H1 (cell line): Measurements from ENCODE around the gene KLF12. TPM values are rescaled to one million over a fixed set of nuclear protein-coding genes. Genes with fewer than 3 reads are reported as not detected.

Experiments used
- CTCF ChIA-PET: fragments of 300-600 bp; sonication (Branson Sonifier 250); formaldehyde crosslinking; loops from one replicate; lab custom pipeline; 2021; ENCODE audit not compliant: partially characterized antibody; lab: Charles Lee
- POLR2A ChIA-PET: fragments of 300-600 bp; sonication (Branson Sonifier 250); formaldehyde crosslinking; loops from one replicate; lab custom pipeline; 2021; ENCODE audit warnings: inconsistent platforms; ENCODE audit not compliant: partially characterized antibody; lab: Charles Lee
- DNase-seq, 2 experiments: peaks; one replicate each; pipeline versions ENCODE4 v3.0.0 to v3.0.0-alpha.2; 2010 to 2022; ENCODE audit warnings: low spot score in 2 of 2, low read depth in 1 of 2, mixed read lengths in 1 of 2
- FAIRE-seq: peaks from 2 replicates; lab custom pipeline; 2011; peaks lifted over from hg19 to GRCh38; lab: Jason Lieb, UNC
- H2AFZ ChIP-seq: 2 replicates; pipeline ENCODE4 v1.8.1; 2012; ENCODE audit warnings: low read length, inconsistent platforms
- H2AK5ac ChIP-seq: 2 replicates; pipeline ENCODE4 v1.6.1; 2013; ENCODE audit warnings: low read depth, low read length
- H2BK120ac ChIP-seq: replicated peaks from 2 replicates; pipeline ENCODE3; 2013; ENCODE audit warnings: low read depth, low read length, inconsistent platforms
- H2BK12ac ChIP-seq: 2 replicates; pipeline ENCODE4 v1.6.1; 2013; ENCODE audit warnings: low read depth, low read length
- H2BK15ac ChIP-seq: 2 replicates; pipeline ENCODE4 v1.6.1; 2013; ENCODE audit warnings: low read length
- H2BK20ac ChIP-seq: 2 replicates; pipeline ENCODE4 v1.6.1; 2013; ENCODE audit warnings: low read length
- H2BK5ac ChIP-seq: 2 replicates; pipeline ENCODE4 v1.6.1; 2013; ENCODE audit warnings: low read depth, low read length
- H3K14ac ChIP-seq: 2 replicates; pipeline ENCODE4 v1.6.1; 2013; ENCODE audit warnings: inconsistent platforms; ENCODE audit not compliant: insufficient read length
- H3K18ac ChIP-seq: 2 replicates; pipeline ENCODE4 v1.6.1; 2013; ENCODE audit warnings: low read length; ENCODE audit errors: extremely low read depth
- H3K23ac ChIP-seq: 2 replicates; pipeline ENCODE4 v1.6.1; 2013; ENCODE audit warnings: inconsistent platforms; ENCODE audit not compliant: insufficient read length
- H3K23me2 ChIP-seq: 2 replicates; pipeline ENCODE4 v1.6.1; 2013; ENCODE audit warnings: low read depth, low read length
- H3K27ac ChIP-seq: 2 replicates; pipeline ENCODE4 v1.6.1; 2011; ENCODE audit warnings: low read depth, low read length, inconsistent platforms
- H3K27me3 ChIP-seq, 4 experiments: replicated peaks in 1 of 4; 1 replicate in 1 of 4; 2 replicates in 3 of 4; pipeline versions ENCODE4 v1.6.1 to v1.8.1; 2011 to 2013; ENCODE audit warnings: low read length in 3 of 4, mild to moderate bottlenecking in 3 of 4, inconsistent platforms in 2 of 4, mixed read lengths in 2 of 4, moderate library complexity in 1 of 4; ENCODE audit not compliant: control insufficient read depth in 3 of 4, insufficient read depth in 3 of 4; ENCODE audit errors: extremely low read depth in 1 of 4
- H3K36me3 ChIP-seq, 4 experiments: 2 replicates each; pipeline versions ENCODE4 v1.6.1 to v1.8.1; 2011 to 2013; ENCODE audit warnings: mild to moderate bottlenecking in 4 of 4, low read length in 3 of 4, moderate library complexity in 2 of 4, control low read depth in 1 of 4, inconsistent platforms in 1 of 4; ENCODE audit not compliant: insufficient read depth in 4 of 4, control insufficient read depth in 2 of 4
- H3K4ac ChIP-seq: replicated peaks from 2 replicates; pipeline ENCODE3; 2013; ENCODE audit warnings: low read length, low read depth, mixed read lengths, inconsistent platforms; ENCODE audit not compliant: insufficient read length
- H3K4me1 ChIP-seq, 4 experiments: replicated peaks in 1 of 4; 1 replicate in 1 of 4; 2 replicates in 3 of 4; pipeline versions ENCODE4 v1.6.1 to v1.8.1; 2011 to 2013; ENCODE audit warnings: low read length in 3 of 4, inconsistent platforms in 2 of 4, mixed read lengths in 1 of 4; ENCODE audit not compliant: insufficient read depth in 4 of 4, control insufficient read depth in 3 of 4
- H3K4me2 ChIP-seq, 2 experiments: 2 replicates each; pipeline versions ENCODE4 v1.6.1 to v1.8.1; 2011 to 2013; ENCODE audit warnings: low read depth in 2 of 2, low read length in 2 of 2, control low read depth in 1 of 2, inconsistent platforms in 1 of 2, mild to moderate bottlenecking in 1 of 2; ENCODE audit not compliant: insufficient read depth in 1 of 2
- H3K4me3 ChIP-seq, 4 experiments: fragments of 200-600, 300-600 bp in 1 of 4; sonication (generic), shearing (Covaris generic), sonication (Bioruptor Twin) in 1 of 4; 2 replicates each; pipeline versions ENCODE4 v1.5.1 to v1.8.1; 2011 to 2016; ENCODE audit warnings: low read length in 4 of 4, low read depth in 3 of 4, control low read depth in 2 of 4, inconsistent platforms in 2 of 4, mild to moderate bottlenecking in 2 of 4, mixed read lengths in 1 of 4, moderate library complexity in 1 of 4; ENCODE audit not compliant: insufficient read depth in 2 of 4; ENCODE audit errors: extremely low read depth in 1 of 4
- H3K56ac ChIP-seq: replicated peaks from 2 replicates; pipeline ENCODE3; 2013; ENCODE audit warnings: low read depth, mild to moderate bottlenecking, mixed read lengths, low read length, inconsistent platforms; ENCODE audit not compliant: insufficient read length
- H3K79me1 ChIP-seq: 2 replicates; pipeline ENCODE4 v1.6.1; 2013; ENCODE audit warnings: low read depth, low read length, control low read depth
- H3K79me2 ChIP-seq, 2 experiments: 2 replicates each; pipeline versions ENCODE4 v1.6.1 to v1.8.1; 2012 to 2013; ENCODE audit warnings: low read length in 2 of 2, mild to moderate bottlenecking in 2 of 2, inconsistent platforms in 1 of 2; ENCODE audit not compliant: insufficient read depth in 2 of 2, control insufficient read depth in 1 of 2
- H3K9ac ChIP-seq, 4 experiments: replicated peaks in 1 of 4; 1 replicate in 1 of 4; 2 replicates in 3 of 4; pipeline versions ENCODE4 v1.6.1 to v1.8.1; 2011 to 2013; ENCODE audit warnings: low read depth in 3 of 4, low read length in 3 of 4, control low read depth in 2 of 4, mild to moderate bottlenecking in 2 of 4, moderate library complexity in 2 of 4, inconsistent platforms in 1 of 4; ENCODE audit errors: extremely low read depth in 1 of 4
- H3K9me3 ChIP-seq, 2 experiments: 2 replicates each; pipeline versions ENCODE4 v1.6.1 to v1.8.1; 2012 to 2013; ENCODE audit warnings: mild to moderate bottlenecking in 2 of 2, moderate library complexity in 2 of 2, control low read depth in 1 of 2, inconsistent platforms in 1 of 2, low read depth in 1 of 2, low read length in 1 of 2, mixed read lengths in 1 of 2; ENCODE audit not compliant: insufficient read depth in 2 of 2
- H4K20me1 ChIP-seq, 2 experiments: replicated peaks in 1 of 2; 2 replicates each; pipeline versions ENCODE3 to v1.8.1; 2011 to 2013; ENCODE audit warnings: inconsistent platforms in 2 of 2, low read length in 2 of 2, mild to moderate bottlenecking in 1 of 2; ENCODE audit not compliant: insufficient read depth in 2 of 2, control insufficient read depth in 1 of 2
- H4K5ac ChIP-seq: 2 replicates; pipeline ENCODE4 v1.6.1; 2013; ENCODE audit warnings: low read length, low read depth, mixed read lengths, inconsistent platforms; ENCODE audit not compliant: insufficient read length
- H4K8ac ChIP-seq: 2 replicates; pipeline ENCODE4 v1.8.0; 2013; ENCODE audit warnings: mild to moderate bottlenecking, moderate library complexity, low read length, inconsistent platforms; ENCODE audit not compliant: insufficient read depth; ENCODE audit errors: extremely low read depth
- H4K91ac ChIP-seq: replicated peaks from 2 replicates; pipeline ENCODE3; 2013; ENCODE audit warnings: low read length, mixed read lengths, inconsistent platforms; ENCODE audit not compliant: insufficient read length
- CTBP2 ChIP-seq: IDR thresholded peaks from 2 replicates; pipeline ENCODE4 v1.7.0; 2011; ENCODE audit warnings: borderline replicate concordance, mild to moderate bottlenecking, moderate library complexity, mixed read lengths, low read length; ENCODE audit not compliant: insufficient read depth, insufficient read length
- SIRT6 ChIP-seq: IDR thresholded peaks from one replicate; pipeline ENCODE4 v1.7.1; 2012; ENCODE audit warnings: low read length, inconsistent platforms
- SUZ12 ChIP-seq: fragments of 200-600 bp; sonication (generic); IDR thresholded peaks from 2 replicates; pipeline ENCODE4 v1.6.1; 2012; ENCODE audit warnings: mild to moderate bottlenecking, inconsistent platforms, low read length, moderate library complexity, mixed read lengths
- TAF7 ChIP-seq: optimal IDR thresholded peaks from 2 replicates; pipeline ENCODE3; 2011; ENCODE audit warnings: low read depth, mild to moderate bottlenecking, inconsistent platforms, low read length, moderate library complexity, borderline replicate concordance
- TBP ChIP-seq: IDR thresholded peaks from 2 replicates; pipeline ENCODE4 v1.6.1; 2011; ENCODE audit warnings: low read depth, low read length, improper control_type of control experiment
- TCF12 ChIP-seq: IDR thresholded peaks from 2 replicates; pipeline ENCODE4 v1.6.1; 2011; ENCODE audit warnings: low read depth, mild to moderate bottlenecking, low read length
- WGBS, 2 experiments: shearing (Covaris generic) in 1 of 2; methylation state at CpG; one replicate each; pipeline versions ENCODE4 v1.1.6 to v1.1.7; 2013 to 2015; ENCODE audit warnings: low lambda C conversion rate in 2 of 2, mixed read lengths in 2 of 2, inconsistent platforms in 1 of 2, low coverage in 1 of 2, missing lambda C conversion rate in 1 of 2; ENCODE audit not compliant: insufficient replicate concordance in 2 of 2, insufficient coverage in 1 of 2, insufficient read length in 1 of 2; ENCODE audit errors: extremely low coverage in 1 of 2, missing lambda C conversion rate in 1 of 2; 5-methylcytosine and 5-hydroxymethylcytosine counted together
- long read RNA-seq, 2 experiments: library from RNA in 1 of 2; library from capped mRNA in 1 of 2; stranded (forward); transcript quantifications; one replicate each; pipeline ENCODE4 v2.0.0, GENCODE V29; 2021; ENCODE audit warnings: inconsistent platforms in 1 of 2
- polyA minus RNA-seq, 3 experiments: library from RNA; depleted of rRNA, polyadenylated mRNA; stranded (reverse); fragments of >200 nt; gene quantifications; 1 replicate in 2 of 3; 2 replicates in 1 of 3; pipeline ENCODE4 v1.2.3, GENCODE V29; 2011
- polyA plus RNA-seq, 7 experiments: library from polyadenylated mRNA; depleted of rRNA in 3 of 7; stranded (reverse) in 5 of 7; unstranded in 2 of 7; fragments of >200 nt in 5 of 7; fragments of 200-250 nt in 2 of 7; gene quantifications; 1 replicate in 5 of 7; 2 replicates in 1 of 7; 4 replicates in 1 of 7; pipeline versions ENCODE4 v1.2.1 to v1.2.3, GENCODE V29; 2011 to 2013; ENCODE audit warnings: missing spikeins in 2 of 7, mixed read lengths in 2 of 7
- total RNA-seq: library from RNA; stranded (reverse); fragmentation: NEBNext Ultra II Directional; extraction: Animal tissue kit (Norgen Biotek cat#: 25700); gene quantifications from 2 replicates; pipeline ENCODE4 v1.2.1, GENCODE V29; 2021
- TF ChIP-seq, protein P1 (sequence below), 3 experiments: IDR thresholded peaks; 1 replicate in 2 of 3; 2 replicates in 1 of 3; pipeline versions ENCODE4 v1.5.1 to v1.6.1; 2011; ENCODE audit warnings: low read length in 3 of 3, mild to moderate bottlenecking in 3 of 3, inconsistent platforms in 2 of 3, low read depth in 1 of 3, moderate library complexity in 1 of 3; ENCODE audit not compliant: insufficient read depth in 1 of 3; ENCODE audit errors: control extremely low read depth in 1 of 3

Gene KLF12
- 11.8 and 12.1 TPM in 2 replicates for total RNA-seq
- 6.1 and 6.6 TPM in 2 replicates for polyA plus RNA-seq (2011; rRNA removed)
- 3.1 TPM for polyA plus RNA-seq (2011; cell fraction: cytosol; rRNA removed)
- 10.6 TPM for polyA plus RNA-seq (2011; cell fraction: nucleus; rRNA removed)
- 2.7 to 3.8 TPM (median 3.3 TPM) in 4 replicates for polyA plus RNA-seq (2012, experiment 1 of 2)
- 0.35 TPM for polyA plus RNA-seq (2012, experiment 2 of 2)
- 4.4 TPM for polyA plus RNA-seq (2013, experiment 1 of 2)
- 4.1 TPM for polyA plus RNA-seq (2013, experiment 2 of 2)
- 59.2 and 68.5 TPM in 2 replicates for polyA minus RNA-seq (2011; rRNA and poly(A)+ RNA removed)
- 7.3 TPM for polyA minus RNA-seq (2011; cell fraction: cytosol; rRNA and poly(A)+ RNA removed)
- 54.9 TPM for polyA minus RNA-seq (2011; cell fraction: nucleus; rRNA and poly(A)+ RNA removed)
- long read RNA-seq, experiment 1, full-length matches to known transcripts = 1 of 8 reads
- long read RNA-seq, experiment 1, partial matches to known transcripts = 0 of 8 reads
- long read RNA-seq, experiment 1, other reads (novel, unspliced or antisense) = 7 of 8 reads
- long read RNA-seq, experiment 2, partial matches to known transcripts = 0 of 5 reads
- long read RNA-seq, experiment 2, other reads (novel, unspliced or antisense) = 5 of 5 reads

DNA sequence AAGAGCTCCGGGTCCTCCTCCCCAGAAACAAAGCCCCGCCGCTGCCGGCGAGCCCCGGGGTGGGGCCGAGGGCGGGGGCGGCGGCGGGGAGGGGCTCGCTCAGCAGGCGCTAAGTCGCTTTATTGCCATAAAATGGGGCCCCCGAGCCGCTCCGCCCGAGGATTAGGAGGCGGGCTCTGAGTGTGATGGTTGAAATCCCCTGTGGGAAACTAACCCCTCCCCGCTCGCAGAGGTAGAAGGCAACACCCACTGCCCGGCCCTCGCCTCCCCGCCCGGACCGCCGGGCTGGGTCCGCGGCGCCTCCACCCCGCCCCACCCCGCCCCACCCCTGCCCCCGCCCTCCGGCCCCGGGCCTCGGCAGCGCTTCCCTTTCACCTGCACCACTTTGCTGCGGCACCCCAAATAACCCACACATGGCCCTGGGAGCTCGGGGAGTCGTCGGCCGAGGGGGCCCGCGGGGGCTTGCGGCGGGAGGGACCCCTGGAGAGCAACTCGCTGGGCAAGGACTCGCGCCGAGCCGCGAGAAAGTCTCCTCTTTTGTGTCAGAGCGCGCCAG lies at the start of gene KLF12:
KLF12 (minus strand) TSS at position 184 of the 556 bp plus-strand sequence.
- Histone ChIP-seq H3K4me3 (peak within 1 kb of the TSS; percentile 86 to 100 (median 88)), H4K91ac (peak within 1 kb of the TSS; percentile 87), H4K20me1 (no peaks in the 10 kb centered on the region), H3K4me1 (peaks cover 2 to 5% (median 3%) of the 10 kb centered on the region in 4 experiments; a peak in 5 of 7 replicates), H3K23ac (no peak within 1 kb of the TSS), H3K79me1 (no peaks in the 10 kb centered on the region), H3K4me2 (peak within 1 kb of the TSS; percentile 84 to 93), H3K9me3 (no peaks in the 10 kb centered on the region), H2BK12ac (no peak within 1 kb of the TSS), H3K27me3 (no peaks in the 10 kb centered on the region; a peak in 1 of 7 replicates), H2BK5ac (no peak within 1 kb of the TSS; the same call in 1 of the 2 replicates), H4K5ac (peak within 1 kb of the TSS; percentile 80), H2BK20ac (no peak within 1 kb of the TSS), H4K8ac (peak within 1 kb of the TSS; percentile 99), H3K36me3 (no peaks in the 10 kb centered on the region), H2BK15ac (no peak within 1 kb of the TSS), H3K14ac (no peak within 1 kb of the TSS), H3K9ac (peak within 1 kb of the TSS; percentile 67 to 80 (median 70)), H3K79me2 (peaks cover 0 to 36% of the 10 kb centered on the region in 2 experiments; a peak in 3 of 4 replicates), H2AFZ (peak within 1 kb of the TSS; percentile 81; the same call in 1 of the 2 replicates), H3K56ac (peak within 1 kb of the TSS; percentile 73), H2BK120ac (no peak within 1 kb of the TSS), H3K4ac (no peak within 1 kb of the TSS), H3K27ac (peak within 1 kb of the TSS; percentile 82), H2AK5ac (no peak within 1 kb of the TSS), H3K18ac (peak within 1 kb of the TSS; percentile 56), H3K23me2 (peaks cover 22% of the 10 kb centered on the region)
- FAIRE-seq = no peak
- ChIA-PET POLR2A (interaction anchor here (1.0 kb wide), 1 partner anchor 32 kb away, joined by 3 read pairs; no protein-coding TSS in a partner anchor), CTCF (no interaction called here)
- 5% methylated on average over 14 of the region's 54 CpGs; no CpG with 5 or more reads in 1 of the 2 experiments for WGBS, 2 experiments
- DNase-seq = peak; percentile 67 to 83
- TF ChIP-seq, protein P1, sequence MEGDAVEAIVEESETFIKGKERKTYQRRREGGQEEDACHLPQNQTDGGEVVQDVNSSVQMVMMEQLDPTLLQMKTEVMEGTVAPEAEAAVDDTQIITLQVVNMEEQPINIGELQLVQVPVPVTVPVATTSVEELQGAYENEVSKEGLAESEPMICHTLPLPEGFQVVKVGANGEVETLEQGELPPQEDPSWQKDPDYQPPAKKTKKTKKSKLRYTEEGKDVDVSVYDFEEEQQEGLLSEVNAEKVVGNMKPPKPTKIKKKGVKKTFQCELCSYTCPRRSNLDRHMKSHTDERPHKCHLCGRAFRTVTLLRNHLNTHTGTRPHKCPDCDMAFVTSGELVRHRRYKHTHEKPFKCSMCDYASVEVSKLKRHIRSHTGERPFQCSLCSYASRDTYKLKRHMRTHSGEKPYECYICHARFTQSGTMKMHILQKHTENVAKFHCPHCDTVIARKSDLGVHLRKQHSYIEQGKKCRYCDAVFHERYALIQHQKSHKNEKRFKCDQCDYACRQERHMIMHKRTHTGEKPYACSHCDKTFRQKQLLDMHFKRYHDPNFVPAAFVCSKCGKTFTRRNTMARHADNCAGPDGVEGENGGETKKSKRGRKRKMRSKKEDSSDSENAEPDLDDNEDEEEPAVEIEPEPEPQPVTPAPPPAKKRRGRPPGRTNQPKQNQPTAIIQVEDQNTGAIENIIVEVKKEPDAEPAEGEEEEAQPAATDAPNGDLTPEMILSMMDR (IDR thresholded peaks at IDR 0.05; ENCODE audit: control extremely low read depth in 1 of 3, insufficient read depth in 1 of 3, low read depth in 1 of 3, low read length in 3 of 3) = no peak
- TF ChIP-seq SUZ12 (0 out of 2 replicates have a peak, but pooled peaks have one; percentile 26), SIRT6 (no peak), TAF7 (peak; percentile 36), CTBP2 (no peak), TCF12 (no peak), TBP (0 out of 2 replicates have a peak, but pooled peaks have one; percentile 8)
